GM19240 (cell line): ENCODE measurements around the gene PIGO.
A peak's percentile ranks its signal among the peaks of the same experiment; 100 is the strongest.

Experiments used
- DNase-seq: peaks from one replicate; pipeline ENCODE4 v3.0.0; 2011; ENCODE audit warnings: low spot score; ENCODE audit not compliant: insufficient read length

PIGO gene

GRCh38 chr9:35096035-35096849, at the start of gene PIGO:
TSS of gene PIGO (minus strand) at chr9:35096591. CDS start at chr9:35095565, 1,026 bp downstream.
- peak; percentile 76 for DNase-seq

DNA sequence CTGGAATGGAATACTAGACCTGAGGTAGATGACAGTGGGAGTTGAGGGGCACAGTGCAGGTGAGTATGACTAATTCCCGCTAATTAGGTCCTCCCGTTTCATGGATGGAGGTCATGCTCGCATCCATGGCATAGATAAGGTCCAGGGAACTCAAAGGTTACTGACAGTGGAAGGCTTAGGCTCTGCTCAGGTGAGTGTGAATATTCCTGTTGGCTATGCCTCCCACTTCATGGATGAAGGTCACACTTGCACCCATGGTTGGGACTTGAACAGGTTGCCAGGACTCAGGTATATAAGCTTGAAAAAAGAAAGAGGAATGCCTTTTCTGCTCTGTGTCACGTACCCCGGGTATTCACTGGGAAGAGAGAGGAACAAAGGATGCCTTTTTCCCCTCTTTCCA, 45.6 kb upstream of the PIGO start:
- DNase-seq, result no peak

DNA sequence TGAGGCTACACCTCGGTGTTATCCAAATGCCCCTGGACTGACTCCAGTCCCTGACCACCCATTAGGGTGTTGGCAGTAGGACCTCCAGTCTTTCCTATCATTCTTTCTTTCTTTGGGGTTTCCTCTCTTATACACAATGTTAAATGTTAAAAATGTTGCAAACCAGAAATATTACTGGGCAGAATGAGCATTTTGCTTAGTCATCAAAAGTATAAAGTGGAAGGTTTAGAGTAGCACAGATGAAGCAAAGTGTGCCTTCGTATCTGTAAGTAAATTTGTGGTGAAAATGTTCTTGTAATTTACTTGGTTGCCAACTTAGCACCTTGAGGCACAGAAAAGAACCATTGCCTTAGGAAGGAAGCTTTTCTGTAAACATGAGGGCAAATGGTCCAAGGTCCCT, 43.7 kb upstream of the PIGO start:
- DNase-seq, result no peak

DNA sequence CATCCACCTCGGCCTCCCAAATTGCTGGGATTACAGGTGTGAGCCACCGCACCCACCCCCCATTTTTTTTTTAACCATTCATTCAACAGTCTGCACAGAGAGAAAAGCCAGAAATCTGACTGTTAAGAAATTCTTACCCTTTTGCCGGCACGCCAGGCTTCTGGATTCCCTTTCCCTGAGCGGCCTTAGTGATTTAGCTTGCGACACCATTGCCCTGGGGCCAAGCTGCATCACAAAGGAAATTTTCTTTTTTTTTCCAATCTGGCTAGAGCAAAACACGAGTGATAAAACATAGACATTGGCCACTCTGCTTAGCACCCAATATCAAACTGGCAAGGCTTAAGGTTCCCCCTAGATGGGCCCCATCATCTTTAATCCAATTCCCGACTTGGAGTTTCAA, 40.5 kb upstream of the PIGO start:
- DNase-seq, result no peak

DNA sequence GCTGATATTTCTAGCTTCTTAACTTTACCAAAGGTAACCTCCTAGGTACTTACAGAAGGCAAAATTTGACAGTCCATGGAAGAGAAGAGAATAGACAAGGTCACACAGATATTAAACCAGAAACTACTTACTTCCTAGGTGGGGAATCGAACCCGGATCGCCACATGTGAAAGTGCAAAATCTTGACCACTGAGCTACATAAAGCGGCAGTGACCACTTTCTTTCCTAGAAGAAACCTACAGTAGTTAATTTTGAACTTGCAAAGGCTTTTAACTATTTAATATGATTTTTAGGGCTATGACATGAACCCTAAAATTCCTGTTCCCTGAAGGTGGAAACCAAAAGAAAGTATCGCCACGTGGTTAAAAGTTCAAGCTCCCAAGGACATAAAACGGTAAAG, 39.6 kb upstream of the PIGO start:
- DNase-seq, result no peak

DNA sequence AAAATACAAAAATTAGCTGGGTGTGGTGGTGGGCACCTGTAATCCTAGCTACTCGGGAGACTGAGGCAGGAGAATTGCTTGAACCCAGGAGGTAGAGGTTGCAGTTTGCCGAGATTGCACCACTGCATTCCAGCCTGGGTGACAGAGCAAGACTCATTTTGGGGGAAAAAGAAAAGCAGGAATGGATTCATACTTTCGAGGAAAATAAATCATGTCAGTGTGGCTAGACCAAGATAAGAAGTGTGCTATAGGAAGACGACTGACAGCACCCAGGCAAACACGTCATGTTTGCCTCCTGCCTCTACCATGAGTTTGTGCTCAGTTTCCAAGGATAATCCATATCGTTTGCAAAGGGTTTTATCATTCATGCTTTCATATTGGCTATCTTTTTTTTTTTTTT, 38.5 kb upstream of the PIGO start:
- no peak for DNase-seq

- peak; percentile 72 for DNase-seq
Measured at GRCh38 chr9:35116898-35117551, 20.6 kb upstream of the PIGO start.

- no peak for DNase-seq
Measured at GRCh38 chr9:35116539-35116897, 20.1 kb upstream of the PIGO start.

- DNase-seq, result peak; percentile 90
Measured at GRCh38 chr9:35115680-35116538, 19.5 kb upstream of the PIGO start, which contains the start of gene ATOSB. TSS of gene ATOSB (minus strand) at chr9:35115862. CDS start at chr9:35108274, 7,588 bp downstream.

- DNase-seq, result no peak
Measured at GRCh38 chr9:35114840-35115628, 18.6 kb upstream of the PIGO start.

DNA sequence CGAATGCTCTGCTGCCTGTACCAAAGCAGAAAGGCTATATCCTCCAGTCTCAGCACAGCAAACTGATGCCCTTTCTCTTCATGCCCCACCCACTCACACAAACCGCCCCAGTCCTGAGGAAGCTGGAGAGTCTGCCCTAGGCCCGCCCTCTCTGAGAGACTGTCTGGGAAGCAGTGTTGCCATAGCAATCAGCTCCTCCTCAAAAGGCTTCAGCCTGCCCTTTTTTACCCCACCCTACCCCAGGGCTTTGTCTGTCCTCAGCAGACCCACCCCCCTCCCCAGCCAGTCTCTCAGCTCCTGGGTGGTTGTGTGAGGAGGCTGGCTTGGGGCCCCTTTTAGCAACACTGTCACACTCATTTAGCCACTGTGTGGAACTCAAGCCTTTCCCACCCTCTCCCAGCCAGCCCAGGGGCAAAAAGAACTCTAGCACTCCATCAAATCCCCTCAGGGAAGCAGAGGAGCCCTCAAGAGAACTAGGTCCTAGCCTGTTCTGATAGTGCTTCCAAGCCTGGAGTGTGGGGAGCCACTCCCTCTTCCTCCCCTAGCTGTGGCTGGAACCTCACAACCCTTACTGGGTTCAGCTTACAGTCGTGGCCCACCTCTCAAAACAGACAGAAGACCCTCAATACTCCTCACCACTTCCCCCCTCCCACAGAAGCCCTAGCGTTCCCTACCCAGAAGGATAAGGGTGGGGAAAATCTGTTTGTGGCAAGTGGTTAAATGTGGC, 17.9 kb upstream of the PIGO start:
- DNase-seq, result no peak

DNA sequence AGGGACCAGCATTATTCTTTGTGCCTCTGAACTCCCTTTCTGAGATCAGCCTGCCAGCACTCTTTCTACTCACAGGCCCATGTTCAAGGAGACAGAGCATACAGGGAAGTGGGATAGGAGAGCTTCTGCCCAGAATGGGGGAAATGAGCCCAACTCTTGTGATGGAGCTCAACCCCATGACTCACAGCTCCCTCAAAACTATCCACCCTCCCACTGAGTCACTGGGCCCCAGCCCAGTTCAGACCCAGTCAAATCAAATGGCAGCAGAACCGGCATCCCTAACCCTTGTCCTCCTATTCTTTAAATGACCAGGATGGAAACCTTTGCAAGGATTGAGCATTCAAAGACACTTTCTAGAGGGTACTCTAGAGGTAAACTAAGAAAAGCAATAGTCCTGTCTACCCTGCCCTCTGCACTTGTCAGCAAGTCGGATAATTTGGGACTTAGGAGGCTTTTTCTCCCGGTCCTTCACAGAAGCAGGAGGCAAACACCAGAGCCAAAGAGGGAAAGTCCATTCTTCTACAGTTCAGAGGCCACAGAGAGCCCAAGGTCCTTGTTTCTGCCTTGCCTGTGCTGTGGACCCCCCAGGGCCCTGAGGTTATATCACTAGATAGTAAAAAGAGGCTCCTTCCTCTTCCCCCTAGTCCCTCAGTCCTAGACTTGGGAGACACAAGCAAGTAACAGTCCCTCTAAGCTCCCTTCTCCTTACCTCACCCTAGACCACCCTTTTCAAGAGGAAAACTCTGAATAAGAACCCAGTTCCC, 16.0 kb upstream of the PIGO start:
- no peak for DNase-seq

DNA sequence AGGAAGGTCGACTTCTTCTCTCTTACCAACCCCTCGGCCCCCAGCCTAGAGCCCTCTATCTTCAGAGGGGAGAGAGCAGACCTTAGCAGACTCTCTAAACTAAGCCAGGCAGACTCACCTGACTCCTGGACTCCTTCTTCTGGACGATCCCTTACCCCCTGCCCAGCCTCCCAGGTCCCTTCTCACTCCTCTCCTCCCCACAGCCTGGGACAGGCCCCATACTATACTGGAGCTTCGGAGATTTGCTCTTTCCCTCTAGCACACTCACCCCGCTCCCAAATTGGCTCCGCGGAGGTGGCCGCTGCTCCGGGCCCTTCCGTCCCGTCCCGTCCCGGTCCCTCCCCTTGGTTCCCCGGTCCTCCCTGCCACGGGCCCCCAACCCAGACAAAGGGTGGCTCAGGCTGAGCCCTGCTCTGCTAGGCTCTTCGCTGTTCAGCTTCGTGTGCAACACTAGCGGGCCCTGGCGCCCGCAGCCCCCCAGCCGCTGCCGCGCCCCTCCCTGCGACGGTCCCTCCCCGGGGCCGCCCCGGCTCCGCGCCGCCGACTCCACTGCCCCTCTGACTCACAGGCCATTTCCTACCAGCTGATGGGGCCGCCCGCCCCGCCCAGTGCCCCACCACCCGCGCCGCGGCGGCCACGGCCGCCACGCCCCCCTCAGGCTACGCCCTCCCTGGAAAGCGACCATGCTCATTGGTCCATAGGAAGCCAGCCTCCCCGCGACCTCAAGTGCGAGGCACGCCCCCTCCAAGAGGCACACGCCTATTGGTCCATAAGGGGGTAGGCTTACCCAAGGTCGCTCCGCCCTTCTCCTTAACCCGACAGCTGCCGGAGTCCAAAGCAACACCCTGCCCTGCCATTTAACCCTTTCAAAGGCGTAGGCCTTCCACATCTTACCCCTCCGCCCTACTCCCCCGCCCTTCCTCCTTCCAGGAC, 14.9 kb upstream of the PIGO start:
- peak; percentile 80 for DNase-seq

- DNase-seq, result no peak
Measured at GRCh38 chr9:35110327-35110761, 14.0 kb upstream of the PIGO start.

- no peak for DNase-seq
Measured at GRCh38 chr9:35108946-35109575, 12.7 kb upstream of the PIGO start.

GRCh38 chr9:35108461-35108860, 12.1 kb upstream of the PIGO start:
- DNase-seq, result no peak

DNA sequence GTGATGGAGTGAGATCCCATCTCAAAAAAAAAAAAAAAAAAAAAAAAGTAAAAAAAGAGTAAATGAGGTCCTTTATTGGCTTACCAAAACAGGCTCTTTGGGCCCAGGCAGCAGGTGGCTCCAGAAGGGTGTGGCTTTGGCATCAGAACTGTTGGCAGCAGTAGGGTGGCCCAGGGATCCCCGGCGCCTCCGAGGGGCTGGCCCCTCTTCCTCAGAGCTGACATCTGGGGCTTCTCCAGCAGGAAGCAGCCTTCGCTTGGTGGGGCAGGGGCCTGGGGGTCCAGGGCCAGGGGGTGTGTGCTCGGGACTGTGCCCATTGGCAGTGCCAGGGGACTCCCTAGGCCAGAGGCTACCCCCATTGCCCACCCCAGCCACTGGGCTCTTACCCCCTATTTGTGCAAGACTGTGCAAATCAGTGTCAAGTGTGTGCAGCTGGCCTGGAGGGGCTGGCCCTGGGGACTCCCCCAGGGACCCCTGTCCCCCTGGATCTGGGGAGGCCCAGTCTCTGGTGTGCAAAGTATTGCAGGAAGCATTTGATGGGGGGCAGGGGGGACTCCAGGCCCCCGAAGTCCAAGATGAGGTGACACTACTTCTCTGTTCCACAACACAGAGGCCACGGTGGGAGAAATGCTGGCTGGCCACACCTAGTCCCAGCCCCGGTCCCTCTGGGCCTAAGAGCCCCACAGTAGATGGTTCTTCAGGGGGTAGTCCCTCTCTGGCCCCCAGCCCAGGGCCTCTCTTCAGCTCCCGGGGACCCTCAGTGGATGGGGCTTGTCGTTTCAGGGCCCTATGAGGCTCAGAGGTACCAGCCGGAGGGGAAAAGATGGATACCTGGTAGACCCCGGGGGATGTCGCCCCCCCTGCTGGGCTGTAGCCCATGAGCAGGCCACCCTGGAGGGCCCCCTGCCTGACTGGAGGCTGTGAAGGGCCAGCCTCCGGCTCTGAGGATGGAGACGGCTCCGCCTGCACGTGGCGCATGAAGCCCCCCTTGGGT, 11.2 kb upstream of the PIGO start:
- no peak for DNase-seq
